Measurements from ENCODE around the gene ETFB.

DNA sequence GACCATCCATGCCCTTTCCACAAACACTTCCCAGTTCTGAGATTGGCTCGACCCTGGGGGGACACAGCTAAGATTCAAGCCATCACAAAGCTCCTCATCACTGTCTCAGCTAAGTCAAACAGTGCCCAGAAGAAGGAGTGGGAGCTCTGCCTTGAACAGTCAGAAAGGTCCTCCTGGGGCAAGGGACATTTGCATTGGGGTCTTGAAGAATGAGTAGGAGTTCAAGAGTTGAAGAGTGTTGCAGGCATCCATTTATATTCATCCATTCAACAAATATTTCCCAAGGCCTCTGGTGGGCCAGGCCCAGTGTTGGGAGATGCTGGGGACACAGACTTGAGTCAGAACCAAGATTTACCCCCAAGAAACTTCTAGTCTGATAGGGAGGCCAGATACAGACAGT is 48.2 kb downstream of the ETFB start:
- TF ChIP-seq, protein P1, sequence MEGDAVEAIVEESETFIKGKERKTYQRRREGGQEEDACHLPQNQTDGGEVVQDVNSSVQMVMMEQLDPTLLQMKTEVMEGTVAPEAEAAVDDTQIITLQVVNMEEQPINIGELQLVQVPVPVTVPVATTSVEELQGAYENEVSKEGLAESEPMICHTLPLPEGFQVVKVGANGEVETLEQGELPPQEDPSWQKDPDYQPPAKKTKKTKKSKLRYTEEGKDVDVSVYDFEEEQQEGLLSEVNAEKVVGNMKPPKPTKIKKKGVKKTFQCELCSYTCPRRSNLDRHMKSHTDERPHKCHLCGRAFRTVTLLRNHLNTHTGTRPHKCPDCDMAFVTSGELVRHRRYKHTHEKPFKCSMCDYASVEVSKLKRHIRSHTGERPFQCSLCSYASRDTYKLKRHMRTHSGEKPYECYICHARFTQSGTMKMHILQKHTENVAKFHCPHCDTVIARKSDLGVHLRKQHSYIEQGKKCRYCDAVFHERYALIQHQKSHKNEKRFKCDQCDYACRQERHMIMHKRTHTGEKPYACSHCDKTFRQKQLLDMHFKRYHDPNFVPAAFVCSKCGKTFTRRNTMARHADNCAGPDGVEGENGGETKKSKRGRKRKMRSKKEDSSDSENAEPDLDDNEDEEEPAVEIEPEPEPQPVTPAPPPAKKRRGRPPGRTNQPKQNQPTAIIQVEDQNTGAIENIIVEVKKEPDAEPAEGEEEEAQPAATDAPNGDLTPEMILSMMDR (IDR thresholded peaks at IDR 0.05 in 2 of 3, conservative IDR thresholded peaks at IDR 0.05 in 1 of 3; ENCODE audit: control insufficient read depth in 2 of 3, extremely low read depth in 1 of 3, insufficient read depth in 1 of 3, low read depth in 3 of 3, low read length in 3 of 3): no peak
- TF ChIP-seq EZH2 (IDR thresholded peaks at IDR 0.05; ENCODE audit: borderline replicate concordance, control insufficient read depth, low read depth, low read length) (no peak), SP1 (IDR thresholded peaks at IDR 0.05; ENCODE audit: low read depth, low read length) (no peak), BHLHE40 (IDR thresholded peaks at IDR 0.05; ENCODE audit: borderline replicate concordance in 1 of 2, low read depth in 2 of 2, low read length in 1 of 2) (no peak)
